Hepatocyte (in vitro differentiated cells): Measurements from ENCODE around the gene P3H3. TPM values are rescaled to one million over a fixed set of nuclear protein-coding genes. Genes with fewer than 3 reads are reported as not detected.
A peak's percentile ranks its signal among the peaks of the same experiment; 100 is the strongest.
"Not testable (repeated sequence)": the region's sequence is repeated elsewhere in the genome, so short reads cannot be mapped to it uniquely, and the experiment has no call there.

Source experiments
- DNase-seq: peaks from one replicate; pipeline ENCODE4 v3.0.0-alpha.2; 2016; ENCODE audit warnings: low spot score
- H2AFZ ChIP-seq: fragments of 200-600 bp; sonication (generic); 2 replicates; pipeline ENCODE4 v1.6.0; 2016; ENCODE audit warnings: antibody characterized with exemption, mild to moderate bottlenecking
- H3K27ac ChIP-seq: fragments of 200-600 bp; sonication (generic); 2 replicates; pipeline ENCODE4 v1.5.1; 2016; ENCODE audit warnings: mild to moderate bottlenecking
- H3K27me3 ChIP-seq: fragments of 200-600 bp; sonication (generic); 2 replicates; pipeline ENCODE4 v1.6.1; 2016
- H3K36me3 ChIP-seq: fragments of 200-600 bp; sonication (generic); replicated peaks from 2 replicates; pipeline ENCODE4 v1.5.1; 2016; ENCODE audit warnings: low read depth; ENCODE audit not compliant: insufficient read depth
- H3K4me1 ChIP-seq: fragments of 200-600 bp; sonication (generic); 2 replicates; pipeline ENCODE4 v1.5.1; 2016; ENCODE audit warnings: mild to moderate bottlenecking, moderate library complexity; ENCODE audit not compliant: insufficient read depth
- H3K4me2 ChIP-seq: fragments of 200-600 bp; sonication (generic); 2 replicates; pipeline ENCODE4 v1.6.0; 2016
- H3K4me3 ChIP-seq: fragments of 200-600 bp; sonication (generic); 2 replicates; pipeline ENCODE4 v1.5.1; 2016; ENCODE audit warnings: mild to moderate bottlenecking
- H3K79me2 ChIP-seq: fragments of 200-600 bp; sonication (generic); 2 replicates; pipeline ENCODE4 v1.6.0; 2017; ENCODE audit warnings: mild to moderate bottlenecking
- H3K9me2 ChIP-seq: fragments of 200-600 bp; sonication (generic); replicated peaks from 2 replicates; pipeline ENCODE4 v1.6.0; 2017; ENCODE audit warnings: mild to moderate bottlenecking; ENCODE audit not compliant: insufficient read depth
- H3K9me3 ChIP-seq: fragments of 200-600 bp; sonication (generic); 2 replicates; pipeline ENCODE4 v1.5.1; 2016; ENCODE audit warnings: low read depth, mild to moderate bottlenecking
- H4K20me1 ChIP-seq: fragments of 200-600 bp; sonication (generic); 2 replicates; pipeline ENCODE4 v1.6.0; 2016; ENCODE audit warnings: mild to moderate bottlenecking; ENCODE audit not compliant: insufficient read depth, poor library complexity, severe bottlenecking
- EZH2 ChIP-seq: fragments of 200-600 bp; sonication (generic); IDR thresholded peaks from 2 replicates; pipeline ENCODE4 v1.6.1; 2016; ENCODE audit warnings: antibody characterized with exemption, mild to moderate bottlenecking, borderline replicate concordance
- EZH2phosphoT487 ChIP-seq: fragments of 200-600 bp; sonication (generic); IDR thresholded peaks from one replicate; pipeline ENCODE4 v1.6.1; 2018; ENCODE audit warnings: antibody characterized with exemption, mild to moderate bottlenecking, low read depth, moderate library complexity; ENCODE audit not compliant: unreplicated experiment, severe bottlenecking
- WGBS: methylation state at CpG from one replicate; pipeline ENCODE4 v1.1.6; 2016; ENCODE audit warnings: low lambda C conversion rate; ENCODE audit errors: missing lambda C conversion rate; 5-methylcytosine and 5-hydroxymethylcytosine counted together
- polyA plus RNA-seq: library from polyadenylated mRNA; unstranded; fragments of >200 nt; fragmentation: Nextera tagmentation; extraction: Ambion mirVana; gene quantifications from 2 replicates; pipeline ENCODE4 v1.2.1, GENCODE V29; 2016
- total RNA-seq: library from RNA; depleted of rRNA; stranded (reverse); fragments of >200 nt; gene quantifications from 2 replicates; pipeline ENCODE4 v1.2.3, GENCODE V29; 2014
- TF ChIP-seq, protein P1 (sequence below): fragments of 200-600 bp; sonication (generic); IDR thresholded peaks from 2 replicates; pipeline ENCODE4 v1.5.1; 2016; ENCODE audit warnings: antibody characterized with exemption, mild to moderate bottlenecking; ENCODE audit not compliant: poor library complexity

The P3H3 gene
- total and polyA plus RNA-seq, 2 experiments from 2014 or later: 38.1 to 38.6 TPM

DNA sequence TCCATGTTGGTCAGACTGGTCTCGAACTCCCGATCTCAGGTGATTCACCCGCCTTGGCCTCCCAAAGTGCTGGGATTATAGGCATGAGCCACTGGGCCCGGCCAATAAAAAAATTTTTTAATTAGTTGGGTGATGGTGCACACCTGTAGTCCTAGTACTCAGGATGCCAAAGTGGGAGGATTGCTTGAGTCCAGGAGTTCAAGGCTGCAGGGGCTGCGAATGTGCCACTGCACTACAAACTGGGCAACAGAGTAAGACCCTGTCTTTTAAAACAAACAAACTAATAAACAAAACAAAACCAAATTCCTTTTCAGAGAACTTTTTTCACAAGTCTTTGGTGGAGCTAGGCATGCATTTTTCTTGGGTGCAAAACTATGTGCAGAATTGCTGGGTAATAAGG, 55.0 kb downstream of the P3H3 start:
- Histone ChIP-seq H4K20me1 (no peaks in the 10 kb centered on the region), H3K4me1 (peaks cover 18% of the 10 kb centered on the region), H2AFZ (no peak overlapping the region), H3K27me3 (no peaks in the 10 kb centered on the region), H3K4me2 (no peak overlapping the region), H3K9me2 (no peaks in the 10 kb centered on the region), H3K9me3 (no peaks in the 10 kb centered on the region), H3K27ac (no peak overlapping the region), H3K36me3 (peaks cover 3% of the 10 kb centered on the region), H3K4me3 (no peak overlapping the region), H3K79me2 (no peaks in the 10 kb centered on the region)
- 98% methylated on average over 5 of the region's 5 CpGs for WGBS
- no peak for TF ChIP-seq EZH2phosphoT487
- TF ChIP-seq, protein P1, sequence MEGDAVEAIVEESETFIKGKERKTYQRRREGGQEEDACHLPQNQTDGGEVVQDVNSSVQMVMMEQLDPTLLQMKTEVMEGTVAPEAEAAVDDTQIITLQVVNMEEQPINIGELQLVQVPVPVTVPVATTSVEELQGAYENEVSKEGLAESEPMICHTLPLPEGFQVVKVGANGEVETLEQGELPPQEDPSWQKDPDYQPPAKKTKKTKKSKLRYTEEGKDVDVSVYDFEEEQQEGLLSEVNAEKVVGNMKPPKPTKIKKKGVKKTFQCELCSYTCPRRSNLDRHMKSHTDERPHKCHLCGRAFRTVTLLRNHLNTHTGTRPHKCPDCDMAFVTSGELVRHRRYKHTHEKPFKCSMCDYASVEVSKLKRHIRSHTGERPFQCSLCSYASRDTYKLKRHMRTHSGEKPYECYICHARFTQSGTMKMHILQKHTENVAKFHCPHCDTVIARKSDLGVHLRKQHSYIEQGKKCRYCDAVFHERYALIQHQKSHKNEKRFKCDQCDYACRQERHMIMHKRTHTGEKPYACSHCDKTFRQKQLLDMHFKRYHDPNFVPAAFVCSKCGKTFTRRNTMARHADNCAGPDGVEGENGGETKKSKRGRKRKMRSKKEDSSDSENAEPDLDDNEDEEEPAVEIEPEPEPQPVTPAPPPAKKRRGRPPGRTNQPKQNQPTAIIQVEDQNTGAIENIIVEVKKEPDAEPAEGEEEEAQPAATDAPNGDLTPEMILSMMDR: no peak
- TF ChIP-seq EZH2: no peak
- DNase-seq: no peak

DNA sequence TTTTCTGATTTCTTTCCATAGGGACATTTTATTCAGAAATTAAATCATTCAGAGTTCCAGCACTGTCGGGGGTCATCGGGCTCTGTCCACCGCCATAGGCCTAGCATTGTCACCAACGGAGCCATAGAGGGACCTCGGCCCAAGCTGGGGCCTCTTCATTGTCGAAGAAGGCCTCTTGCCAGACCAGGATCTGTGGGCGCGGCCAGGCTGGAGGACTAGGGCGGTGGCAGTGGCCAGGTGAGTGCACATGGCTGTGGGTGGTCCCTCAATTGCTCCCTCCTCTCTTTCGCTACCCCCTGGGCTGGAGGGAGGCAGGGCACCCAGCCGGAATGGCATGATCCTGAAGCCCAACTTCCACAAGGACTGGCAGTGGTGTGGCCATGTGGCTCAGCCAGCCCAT, 55.5 kb downstream of the P3H3 start:
- Histone ChIP-seq H3K9me2 (no peaks in the 10 kb centered on the region), H4K20me1 (no peaks in the 10 kb centered on the region), H3K4me3 (no peak overlapping the region), H3K27ac (no peak overlapping the region), H3K4me2 (no peak overlapping the region), H3K9me3 (no peaks in the 10 kb centered on the region), H3K79me2 (no peaks in the 10 kb centered on the region), H3K27me3 (no peaks in the 10 kb centered on the region), H2AFZ (no peak overlapping the region), H3K4me1 (peaks cover 18% of the 10 kb centered on the region), H3K36me3 (peaks cover 3% of the 10 kb centered on the region)
- DNase-seq: no peak
- TF ChIP-seq, protein P1: no peak
- no peak for TF ChIP-seq EZH2
- no peak for TF ChIP-seq EZH2phosphoT487
- 94% methylated on average over 11 of the region's 11 CpGs for WGBS

DNA sequence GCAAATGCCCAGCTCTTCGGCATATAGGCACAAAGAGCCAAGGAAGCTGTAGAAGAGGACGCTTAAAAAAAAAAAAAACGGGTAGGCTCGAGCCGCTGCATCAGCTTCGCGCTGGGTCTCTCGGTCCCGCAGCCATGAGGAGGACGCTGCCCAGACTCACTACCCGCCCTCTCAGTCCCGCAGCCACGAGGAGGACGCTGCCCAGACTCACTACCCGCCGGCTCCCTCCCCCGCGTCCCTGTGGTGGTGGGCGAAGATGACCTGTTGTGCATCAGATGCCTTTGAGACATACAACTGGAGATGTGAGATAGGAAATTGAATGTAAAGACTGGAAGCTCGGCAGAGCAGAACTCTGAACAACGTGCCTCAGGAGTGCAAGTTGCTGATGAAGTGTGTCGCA, 56.3 kb downstream of the P3H3 start:
- H3K27ac ChIP-seq: peak overlapping the region; percentile 93
- TF ChIP-seq, protein P1: no peak
- TF ChIP-seq EZH2phosphoT487 (no peak), EZH2 (no peak)
- no peaks in the 10 kb centered on the region for H3K27me3 ChIP-seq
- H3K4me3 ChIP-seq: no peak overlapping the region
- H3K9me3 ChIP-seq: no peaks in the 10 kb centered on the region
- no peaks in the 10 kb centered on the region for H3K79me2 ChIP-seq
- WGBS: 78% methylated on average over 22 of the region's 22 CpGs
- no peak for DNase-seq
- H4K20me1 ChIP-seq: no peaks in the 10 kb centered on the region
- no peak overlapping the region for H3K4me2 ChIP-seq
- H3K4me1 ChIP-seq: peaks cover 18% of the 10 kb centered on the region
- H3K36me3 ChIP-seq: peaks cover 3% of the 10 kb centered on the region
- no peaks in the 10 kb centered on the region for H3K9me2 ChIP-seq
- H2AFZ ChIP-seq: no peak overlapping the region

- peak overlapping the region; percentile 93 for H3K27ac ChIP-seq
- H4K20me1 ChIP-seq, H3K27me3 ChIP-seq, DNase-seq, H3K4me3 ChIP-seq, H3K9me3 ChIP-seq, H3K9me2 ChIP-seq, H3K36me3 ChIP-seq, H3K79me2 ChIP-seq: not testable (repeated sequence)
- H2AFZ ChIP-seq: peak overlapping the region; percentile 18
- H3K4me2 ChIP-seq: peak overlapping the region; percentile 55
- peaks cover 12% of the 10 kb centered on the region for H3K4me1 ChIP-seq
- WGBS: 32% methylated on average over 12 of the region's 15 CpGs
These were observed 58.2 kb downstream of the P3H3 start for GRCh38 chr12:6886206-6886999.
